Ovary (tissue), 9 donors: Measurements from ENCODE around the gene RNF223. TPM values are rescaled to one million over a fixed set of nuclear protein-coding genes. Genes with fewer than 3 reads are reported as not detected.

Experiments used
- DNase-seq, 5 donors: peaks; one replicate each; pipeline ENCODE4 v3.0.0-alpha.2; 2019 to 2020
- H3K27ac ChIP-seq, 2 donors: fragments of 200-600 bp; one replicate each; pipeline versions ENCODE4 v1.5.1 to v1.8.0; 2019 to 2022
- H3K27me3 ChIP-seq: fragments of 200-600 bp; one replicate; pipeline ENCODE4 v1.8.0; 2022
- H3K36me3 ChIP-seq: fragments of 200-600 bp; sonication (generic); one replicate; pipeline ENCODE4 v1.5.1; 2019
- H3K4me1 ChIP-seq: one replicate; pipeline ENCODE4 v1.8.1; 2013; ENCODE audit warnings: mild to moderate bottlenecking, moderate library complexity; ENCODE audit not compliant: insufficient read depth
- H3K4me3 ChIP-seq: fragments of 200-600 bp; sonication (generic); one replicate; pipeline ENCODE4 v1.5.1; 2017
- H3K9me3 ChIP-seq, 2 donors: fragments of 200-600 bp in 1 of 2; sonication (generic) in 1 of 2; one replicate each; pipeline versions ENCODE4 v1.5.1 to v1.8.1; 2013 to 2019; ENCODE audit warnings: mild to moderate bottlenecking in 1 of 2, moderate library complexity in 1 of 2
- CTCF ChIP-seq, 3 donors: fragments of 450-650 bp in 2 of 3; fragments of 200-600 bp in 1 of 3; IDR thresholded peaks; one replicate each; pipeline versions ENCODE4 v1.5.1 to v1.8.0; 2016 to 2022; ENCODE audit warnings: antibody characterized with exemption in 3 of 3, mild to moderate bottlenecking in 1 of 3
- EP300 ChIP-seq: sonication (generic); formaldehyde crosslinking; IDR thresholded peaks from one replicate; pipeline ENCODE4 v1.6.1; 2017; ENCODE audit warnings: antibody characterized with exemption
- POLR2A ChIP-seq: fragments of 450-650 bp; IDR thresholded peaks from one replicate; pipeline ENCODE4 v1.6.1; 2017; ENCODE audit warnings: antibody characterized with exemption, mild to moderate bottlenecking, moderate library complexity
- WGBS, 3 donors: extraction: QIAGEN DNeasy Blood & Tissue Kit in 1 of 3; methylation state at CpG; one replicate each; pipeline versions ENCODE4 v1.1.5 to v1.1.7; 2013 to 2017; 5-methylcytosine and 5-hydroxymethylcytosine counted together
- intact Hi-C, 4 donors: fragments of 100-400 bp; cut with DNase I; formaldehyde crosslinking; loops; one replicate each; pipeline versions ENCODE4 v1.11.0 to v1.15.1; 2022 to 2023
- polyA plus RNA-seq, 2 donors: library from polyadenylated mRNA; stranded (reverse); fragments of 200-250 nt in 1 of 2; fragments of 350-450 nt in 1 of 2; fragmentation: Illumina TruSeq in 1 of 2; extraction: RNeasy Lipid Tissue Mini Kit (QIAGEN cat#74804) in 1 of 2; gene quantifications; one replicate each; pipeline ENCODE4 v1.2.3, GENCODE V29; 2013 to 2014
- total RNA-seq, 7 donors: library from RNA; depleted of rRNA in 2 of 7; stranded (reverse); fragments of >200 nt in 2 of 7; fragmentation: NEBNext Ultra II Directional in 3 of 7; extraction: Animal tissue kit (Norgen Biotek cat#: 25700) in 3 of 7; gene quantifications; one replicate each; pipeline versions ENCODE4 v1.1.0 to v1.2.4, GENCODE V29; 2016 to 2023
- donor health status: DM: no; HTN: no; CAD: no; lungs with moderate emphysema.
- donor health status: DM: no; HTN: no; CAD: no.
- donor health status: Bipolar disorder and iron deficiency.
- donor health status: DM: yes; HTN: yes; CAD: no.
- donor health status: DM: no; HTN: no; CAD: no.
- donor health status: DM: yes; HTN: yes; CAD: no.

The RNF223 gene
- total and polyA plus RNA-seq, 9 donors, result 0.36 to 0.92 TPM; not detected in 7

GRCh38 chr1:1115786-1116700 lies 41.9 kb upstream of the RNF223 start, which contains the start of gene C1orf159:
Gene C1orf159 (minus strand): TSS chr1:1116089. CDS start chr1:1091543, 24,546 bp downstream.
- 0% methylated on average over 82 to 128 of the region's 128 CpGs for WGBS, 3 donors
- no peaks in the 10 kb centered on the region for H3K27me3 ChIP-seq
- no peaks in the 10 kb centered on the region for H3K36me3 ChIP-seq
- intact Hi-C loops, result loop anchor here in 1 of 4 donors (10.0 kb wide), 1 partner anchor 259 kb away; the partner anchor contains the start of gene AURKAIP1
- TF ChIP-seq CTCF (IDR thresholded peaks at IDR 0.05), result no peak
- no peak for TF ChIP-seq EP300
- no peak for TF ChIP-seq POLR2A
- peak within 1 kb of the TSS in 1 of 2 donors; percentile 72 for H3K27ac ChIP-seq
- H3K9me3 ChIP-seq, result no peaks in the 10 kb centered on the region
- peak; percentile 98 to 99 (median 98) for DNase-seq
- peak within 1 kb of the TSS; percentile 47 for H3K4me3 ChIP-seq
- peaks cover 3% of the 10 kb centered on the region for H3K4me1 ChIP-seq

- TF ChIP-seq EP300 (no peak), CTCF (IDR thresholded peaks at IDR 0.05) (no peak), POLR2A (no peak)
- no peaks in the 10 kb centered on the region for H3K27me3 ChIP-seq
- 2 to 5% (median 4%) methylated on average over 35 to 40 of the region's 41 CpGs for WGBS, 3 donors
- peak overlapping the region; percentile 47 for H3K4me3 ChIP-seq
- H3K9me3 ChIP-seq, result no peaks in the 10 kb centered on the region
- peak in 1 of 5 donors; percentile 66 for DNase-seq
- H3K4me1 ChIP-seq, result peaks cover 3% of the 10 kb centered on the region
- H3K36me3 ChIP-seq, result no peaks in the 10 kb centered on the region
- no peak overlapping the region for H3K27ac ChIP-seq
- intact Hi-C loops, result loop anchor here in 1 of 4 donors (10.0 kb wide), 1 partner anchor 260 kb away; the partner anchor contains the start of gene AURKAIP1
These were observed 41.2 kb upstream of the RNF223 start for GRCh38 chr1:1115136-1115785.

- H3K4me3 ChIP-seq, result no peak overlapping the region
- H3K4me1 ChIP-seq, result peaks cover 3% of the 10 kb centered on the region
- intact Hi-C loops, result loop anchor here in 1 of 4 donors (10.0 kb wide), 1 partner anchor 260 kb away; the partner anchor contains the start of gene AURKAIP1
- peak in 3 of 5 donors; percentile 19 to 28 (median 23) for DNase-seq
- 89 to 91% (median 90%) methylated on average over 13 of the region's 13 CpGs for WGBS, 3 donors
- no peak overlapping the region for H3K27ac ChIP-seq
- H3K9me3 ChIP-seq, result no peaks in the 10 kb centered on the region
- no peaks in the 10 kb centered on the region for H3K27me3 ChIP-seq
- no peaks in the 10 kb centered on the region for H3K36me3 ChIP-seq
- TF ChIP-seq POLR2A (no peak), EP300 (no peak), CTCF (IDR thresholded peaks at IDR 0.05) (no peak)
These were observed 40.3 kb upstream of the RNF223 start for GRCh38 chr1:1114431-1114830.

- DNase-seq, result peak in 3 of 5 donors; percentile 15 to 27 (median 19)
- H3K4me3 ChIP-seq, result no peak overlapping the region
- TF ChIP-seq POLR2A (no peak), CTCF (IDR thresholded peaks at IDR 0.05) (no peak), EP300 (no peak)
- H3K36me3 ChIP-seq, result no peaks in the 10 kb centered on the region
- H3K27ac ChIP-seq, result no peak overlapping the region
- H3K9me3 ChIP-seq, result no peaks in the 10 kb centered on the region
- H3K27me3 ChIP-seq, result no peaks in the 10 kb centered on the region
- intact Hi-C loops, result loop anchor here in 1 of 4 donors (10.0 kb wide), 1 partner anchor 262 kb away; the partner anchor contains the start of gene AURKAIP1
- WGBS, 3 donors, result 96 to 97% (median 97%) methylated on average over 30 of the region's 30 CpGs
- peaks cover 3% of the 10 kb centered on the region for H3K4me1 ChIP-seq
These were observed 38.3 kb upstream of the RNF223 start for GRCh38 chr1:1112237-1112985.
